Measurements from ENCODE around the gene PARD6G.
A peak's percentile ranks its signal among the peaks of the same experiment; 100 is the strongest.

PARD6G gene

DNA sequence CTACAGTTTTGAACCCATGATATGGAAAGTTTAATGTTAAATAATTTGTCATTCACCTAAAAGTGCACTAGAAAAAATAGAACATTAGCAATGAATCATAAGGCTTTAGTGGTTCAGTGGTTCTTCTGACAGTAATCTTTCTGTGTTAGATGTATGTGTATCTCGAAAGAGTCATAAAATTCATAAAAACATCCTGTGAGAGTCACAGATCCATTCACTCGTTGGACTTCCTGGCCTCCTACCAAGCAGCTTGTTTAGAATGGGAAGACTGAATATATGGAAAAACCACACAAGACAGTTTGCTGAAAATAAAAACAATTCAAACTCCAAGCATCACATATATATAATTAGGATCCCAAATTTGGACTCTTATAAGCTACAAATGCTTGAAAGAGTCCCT, 103.4 kb downstream of the PARD6G start:
- DNase-seq = no peak

DNA sequence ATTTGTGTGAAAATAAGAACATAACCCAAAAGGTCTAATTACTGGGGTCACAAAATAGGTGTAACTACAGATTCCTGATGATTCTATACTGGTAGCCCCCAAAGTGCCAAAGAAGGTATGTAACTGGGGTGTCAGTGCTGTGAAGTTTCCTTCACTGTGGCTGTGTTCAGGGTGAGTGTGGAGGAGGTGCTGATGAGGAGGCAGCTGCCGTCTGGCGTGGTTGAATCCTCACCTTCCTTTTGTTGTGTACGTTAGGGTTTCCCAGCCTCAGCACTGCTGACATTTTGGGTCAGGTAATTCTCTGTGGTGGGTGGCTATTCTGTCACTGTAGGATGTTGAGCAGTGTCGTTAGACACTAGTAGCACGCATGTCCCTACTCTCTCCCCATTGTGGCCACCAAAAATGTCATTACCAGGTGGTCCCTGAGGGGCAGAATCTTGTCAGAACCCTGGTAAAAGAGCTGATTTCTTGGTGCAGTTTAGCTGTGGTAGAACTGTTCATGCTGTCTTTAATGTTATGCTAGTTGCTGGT, 106.8 kb downstream of the PARD6G start:
- no peak for DNase-seq

DNA sequence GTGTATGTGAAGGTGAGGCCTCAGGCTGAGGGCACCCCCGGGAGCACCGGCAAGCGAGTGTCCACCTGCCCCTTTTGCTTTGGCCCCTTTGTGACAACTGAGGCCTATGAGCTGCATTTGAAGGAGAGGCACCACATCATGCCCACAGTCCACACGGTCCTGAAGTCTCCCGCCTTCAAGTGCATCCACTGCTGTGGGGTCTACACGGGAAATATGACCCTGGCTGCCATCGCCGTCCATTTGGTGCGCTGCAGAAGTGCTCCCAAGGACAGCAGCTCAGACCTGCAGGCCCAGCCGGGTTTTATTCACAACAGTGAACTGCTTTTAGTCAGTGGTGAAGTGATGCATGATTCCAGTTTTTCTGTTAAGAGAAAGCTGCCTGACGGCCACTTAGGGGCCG, 109.3 kb downstream of the PARD6G start:
- no peak for DNase-seq

DNA sequence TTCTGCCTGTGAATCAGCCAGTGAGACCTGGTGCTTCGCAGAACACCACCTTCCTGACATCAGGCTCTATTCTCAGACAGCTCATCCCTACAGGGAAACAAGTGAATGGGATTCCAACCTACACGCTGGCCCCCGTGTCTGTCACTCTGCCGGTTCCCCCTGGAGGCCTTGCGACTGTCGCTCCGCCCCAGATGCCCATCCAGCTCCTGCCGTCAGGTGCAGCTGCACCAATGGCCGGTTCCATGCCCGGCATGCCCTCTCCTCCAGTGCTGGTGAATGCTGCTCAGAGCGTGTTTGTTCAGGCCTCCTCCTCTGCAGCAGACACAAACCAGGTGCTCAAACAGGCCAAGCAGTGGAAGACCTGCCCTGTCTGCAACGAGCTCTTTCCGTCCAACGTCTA, 110.2 kb downstream of the PARD6G start:
- DNase-seq = no peak

GRCh38 chr18:80136679-80137078, 110.6 kb downstream of the PARD6G start:
- no peak for DNase-seq

DNA sequence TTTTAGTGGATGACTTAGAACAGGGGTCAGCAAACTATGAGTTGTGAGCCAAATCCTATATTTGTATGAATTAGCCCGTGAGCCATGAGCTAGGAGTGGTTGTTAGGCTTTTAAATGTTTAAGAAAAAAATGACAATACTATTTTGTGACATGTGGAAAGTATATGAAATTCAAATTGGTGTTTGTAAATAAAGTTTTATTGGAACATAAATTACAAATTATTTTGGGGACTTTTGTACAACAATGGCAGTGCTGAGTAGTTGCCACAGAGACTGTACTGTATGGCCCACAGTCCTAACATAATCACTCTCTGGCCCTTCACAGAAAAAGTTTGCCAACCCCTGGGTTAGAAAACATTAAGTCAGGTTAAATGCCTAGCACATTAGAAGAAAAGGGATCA, 112.2 kb downstream of the PARD6G start:
- DNase-seq = no peak

DNA sequence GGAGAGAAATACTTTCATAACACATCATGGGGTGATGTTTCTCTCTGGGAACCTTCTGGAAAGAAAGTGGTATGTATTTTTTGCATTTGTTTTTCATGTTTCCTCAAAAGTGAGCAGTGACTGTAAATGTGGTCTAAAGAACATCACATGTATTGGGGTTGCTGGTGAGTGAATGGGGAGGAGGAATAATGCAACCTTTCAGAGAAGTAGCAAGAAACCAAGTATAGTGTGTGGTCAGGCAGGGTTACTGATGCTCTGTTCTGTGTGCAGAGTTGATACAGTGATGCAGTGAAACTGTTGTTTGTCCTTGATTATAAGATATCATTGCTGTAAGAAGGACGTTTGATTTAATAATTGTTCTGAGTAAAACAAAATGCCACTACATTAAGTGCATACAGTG, 114.2 kb downstream of the PARD6G start:
- DNase-seq = no peak

DNA sequence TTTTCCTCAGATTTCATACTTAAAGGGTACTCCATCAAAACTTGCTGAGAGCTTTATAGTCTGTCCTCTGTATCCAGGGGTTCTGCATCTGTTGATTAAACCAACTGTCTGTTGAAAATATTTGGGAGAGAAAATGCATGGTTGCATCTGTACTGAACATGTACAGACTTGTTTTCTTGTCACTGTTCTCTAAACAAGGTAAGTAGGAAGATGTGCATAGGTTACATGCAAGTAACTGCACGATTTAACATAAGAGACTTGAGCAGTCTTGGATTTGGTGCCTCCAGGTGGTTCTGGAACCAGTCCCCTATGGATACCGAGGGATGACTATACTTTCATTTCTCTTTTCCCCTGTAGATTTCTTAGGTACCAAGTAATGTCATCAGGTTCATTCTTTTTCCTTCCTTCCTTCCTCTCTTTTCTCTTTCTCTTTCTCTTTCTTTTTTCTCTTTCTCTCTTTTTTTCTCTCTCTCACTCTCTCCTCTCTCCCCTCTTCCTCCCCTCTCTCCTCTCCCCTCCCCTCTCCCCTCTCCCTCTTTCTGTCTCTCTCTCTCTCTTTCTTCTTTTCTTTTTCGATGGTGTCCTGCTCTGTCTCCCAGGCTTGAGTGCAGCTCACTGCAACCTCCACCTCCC, 115.0 kb downstream of the PARD6G start:
- DNase-seq = no peak

DNA sequence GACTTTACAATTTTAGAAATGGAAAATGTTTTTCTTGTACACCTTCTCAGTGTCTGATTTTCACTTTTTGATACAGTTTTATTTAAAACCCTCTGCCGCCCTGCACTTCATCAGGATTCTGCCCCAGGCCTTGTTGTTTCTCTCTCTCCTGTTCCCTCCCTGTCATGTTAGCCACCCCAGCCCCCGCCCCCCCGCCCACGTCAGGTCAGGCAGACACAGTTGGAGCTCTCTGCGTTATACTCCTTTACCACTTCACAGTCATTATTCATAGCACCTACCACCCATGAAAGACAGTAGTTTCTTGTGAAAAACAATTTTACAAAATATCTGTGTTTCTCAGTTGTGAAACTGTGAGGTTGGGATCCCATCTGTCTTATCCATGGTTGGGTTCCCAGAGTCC, 116.8 kb downstream of the PARD6G start:
- no peak for DNase-seq

- DNase-seq = no peak
Observed at GRCh38 chr18:80129672-80130367, 117.5 kb downstream of the PARD6G start.

GRCh38 chr18:80127635-80128034, 119.7 kb downstream of the PARD6G start:
- DNase-seq = no peak

DNA sequence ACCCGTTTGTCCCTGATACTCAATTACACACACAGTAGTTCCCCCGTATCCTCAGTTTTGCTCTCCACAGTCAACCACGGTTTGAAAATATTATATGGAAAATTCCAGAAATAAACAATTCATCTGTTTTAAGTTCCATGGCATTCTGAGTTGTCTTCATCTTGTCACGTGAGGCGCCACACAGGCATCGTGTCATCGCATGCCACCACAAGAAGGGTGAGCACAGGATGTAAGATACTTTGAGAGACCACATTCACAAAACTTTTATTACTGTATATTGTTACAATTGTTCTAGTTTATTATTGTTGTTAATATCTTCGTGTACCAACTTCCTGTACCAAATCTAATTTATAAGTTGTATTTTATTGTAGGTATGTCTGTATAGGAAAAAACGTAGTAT, 120.5 kb downstream of the PARD6G start:
- DNase-seq = no peak

DNA sequence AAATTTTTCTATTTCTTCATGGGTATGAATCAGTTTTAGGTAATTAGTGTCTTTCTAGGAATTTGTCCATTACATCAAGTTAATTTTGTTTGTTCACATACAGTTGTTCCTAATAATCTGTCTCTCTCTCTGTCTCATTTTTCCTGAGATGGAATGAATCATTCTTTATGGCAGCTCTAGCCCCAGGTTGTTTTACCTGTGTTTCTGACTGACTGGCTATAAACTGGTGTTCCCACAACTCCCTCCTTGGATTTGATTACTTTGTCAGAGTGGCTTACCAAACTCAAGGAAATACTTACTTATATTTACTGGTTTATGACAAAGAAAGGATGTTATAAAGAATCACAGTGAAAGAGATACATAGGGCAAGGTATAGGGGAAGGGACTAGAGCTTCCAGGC, 123.2 kb downstream of the PARD6G start:
- no peak for DNase-seq

GRCh38 chr18:80120932-80121331, 126.4 kb downstream of the PARD6G start:
- DNase-seq = no peak

DNA sequence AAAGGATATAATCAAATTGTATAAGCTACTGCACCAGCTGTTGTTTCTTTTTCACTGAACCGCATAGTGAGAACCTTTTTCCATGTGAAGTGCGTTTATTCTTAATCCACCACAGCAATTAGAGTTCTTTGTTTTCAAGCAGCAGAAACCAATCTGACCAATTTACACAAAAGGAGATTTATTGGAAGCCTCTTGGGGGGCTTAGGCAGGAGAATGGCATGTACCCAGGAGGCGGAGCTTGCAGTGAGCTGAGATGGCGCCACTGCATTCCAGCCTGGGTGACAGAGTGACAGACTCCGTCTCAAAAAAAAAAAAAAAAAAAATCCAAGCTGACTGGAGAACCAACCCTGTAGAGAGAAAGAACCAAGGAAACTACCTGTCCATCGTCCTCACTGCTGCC, 128.2 kb downstream of the PARD6G start:
- no peak for DNase-seq

DNA sequence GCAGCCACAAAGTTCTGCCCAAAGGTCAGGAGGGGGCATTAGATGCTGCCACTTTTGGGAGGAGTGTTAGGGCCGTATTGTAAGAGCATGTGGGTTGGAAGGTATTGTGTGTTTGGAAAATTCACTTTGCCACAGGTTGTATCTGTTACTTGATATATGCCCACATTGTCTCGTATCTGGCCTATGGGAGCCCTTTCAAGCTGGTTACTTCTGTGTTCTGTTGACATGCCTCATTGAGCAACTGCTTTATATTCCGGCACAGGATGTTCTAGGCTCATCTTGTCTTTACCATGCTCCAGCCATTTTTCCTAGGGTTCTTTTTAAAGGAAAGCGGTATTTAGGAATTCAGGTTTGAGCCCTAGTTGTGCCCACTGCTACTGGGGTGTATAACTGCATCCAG, 132.3 kb downstream of the PARD6G start:
- no peak for DNase-seq

DNA sequence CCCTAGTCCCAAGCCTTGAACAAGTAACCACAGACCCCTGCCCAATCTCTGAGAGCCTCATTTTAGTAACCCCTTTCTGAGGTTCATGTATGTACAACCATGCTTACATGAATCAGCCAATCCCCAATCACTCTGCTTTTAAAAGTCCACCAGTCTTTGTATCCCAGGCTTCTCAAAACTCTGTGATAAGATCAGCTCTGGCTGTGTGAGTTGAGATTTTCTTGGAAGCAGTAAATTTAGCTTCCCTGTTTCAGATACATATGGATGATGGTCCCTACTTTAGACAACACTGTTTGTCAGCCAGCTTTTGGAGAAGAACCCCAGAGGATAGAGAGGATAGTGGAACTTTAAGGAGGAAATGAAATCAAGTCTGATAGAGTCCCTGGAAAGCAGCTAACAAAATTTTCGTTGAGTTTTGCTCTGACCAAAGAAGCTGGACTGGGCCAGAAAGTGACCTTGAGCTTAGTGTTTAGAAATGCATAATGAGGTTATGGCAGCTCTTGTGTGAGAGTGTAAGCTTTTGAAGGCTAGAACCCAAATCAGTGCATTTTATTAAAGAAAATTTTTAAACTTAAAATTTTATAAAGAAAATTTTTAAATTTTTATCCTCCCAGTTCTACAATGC, 134.6 kb downstream of the PARD6G start:
- no peak for DNase-seq

DNA sequence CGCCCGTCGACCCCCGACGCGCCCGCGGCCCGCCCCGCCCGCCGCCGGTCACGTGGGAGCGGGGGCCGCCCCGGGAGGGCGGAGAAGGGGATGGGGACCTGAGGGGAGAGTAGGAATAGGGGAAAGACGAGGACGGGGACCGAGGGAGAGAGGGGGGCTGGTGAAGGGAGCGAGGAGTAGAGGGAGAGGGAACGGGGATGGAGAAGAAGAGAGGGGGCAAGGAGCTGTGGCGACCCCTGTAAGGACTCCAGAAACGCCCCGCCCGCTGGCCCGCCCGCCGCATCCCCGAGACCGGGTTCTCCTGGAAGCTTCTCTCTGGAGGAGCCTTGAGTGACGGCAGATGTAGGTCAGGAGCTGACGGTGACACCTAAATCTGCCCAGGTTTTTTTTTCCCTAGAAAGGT, 137.6 kb downstream of the PARD6G start:
- no peak for DNase-seq

DNA sequence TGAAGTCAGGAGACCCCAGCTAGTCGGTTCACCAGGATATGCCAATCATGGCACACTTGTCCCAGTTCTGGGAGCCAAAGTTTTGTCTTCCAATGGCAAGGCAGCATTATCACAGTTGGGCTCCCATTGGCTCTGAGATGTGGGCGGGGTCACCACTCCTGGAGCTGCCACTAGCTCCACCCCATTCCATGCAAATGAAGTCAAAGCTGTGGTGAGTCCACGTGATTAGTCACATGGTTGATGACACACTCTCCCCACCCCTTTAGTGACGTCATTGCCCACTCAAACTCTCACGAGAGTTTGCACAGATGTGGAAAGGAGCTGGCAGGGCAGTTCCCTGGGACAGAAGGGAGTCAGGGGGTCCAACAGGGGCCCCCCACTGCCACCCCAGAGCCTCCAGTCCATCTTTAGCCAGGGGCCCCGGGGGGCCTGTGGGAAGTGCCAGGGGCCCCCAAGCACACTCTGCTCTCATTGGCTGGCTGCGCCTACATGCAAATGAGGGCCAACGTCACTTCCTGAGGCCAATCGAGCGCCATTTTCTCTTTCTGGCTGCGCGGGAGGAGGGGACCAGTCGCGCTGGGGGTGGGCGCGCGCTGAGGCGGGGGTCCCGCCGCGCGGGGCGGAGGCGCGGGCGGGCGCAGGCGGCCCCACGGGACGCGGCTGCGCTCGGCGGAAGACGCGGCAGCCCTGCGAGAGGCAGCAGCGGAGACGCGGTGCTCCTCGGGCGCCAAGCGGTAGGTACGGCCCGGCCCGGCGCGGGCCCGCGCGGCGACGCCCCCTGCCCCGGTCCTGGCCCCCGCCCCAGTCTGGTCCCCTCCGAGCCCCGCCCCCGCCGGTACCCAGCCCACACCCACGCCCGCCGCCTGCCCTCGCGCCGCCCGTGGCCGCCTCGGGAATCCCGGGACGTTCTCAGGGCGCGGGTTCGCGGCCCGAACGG, 138.3 kb downstream of the PARD6G start, which contains the start of gene ADNP2:
Gene ADNP2 (plus strand): TSS at position 524 of the 937 bp plus-strand sequence. CDS start 8,281 bp downstream, outside the sequence.
- DNase-seq = peak; percentile 92 to 94

DNA sequence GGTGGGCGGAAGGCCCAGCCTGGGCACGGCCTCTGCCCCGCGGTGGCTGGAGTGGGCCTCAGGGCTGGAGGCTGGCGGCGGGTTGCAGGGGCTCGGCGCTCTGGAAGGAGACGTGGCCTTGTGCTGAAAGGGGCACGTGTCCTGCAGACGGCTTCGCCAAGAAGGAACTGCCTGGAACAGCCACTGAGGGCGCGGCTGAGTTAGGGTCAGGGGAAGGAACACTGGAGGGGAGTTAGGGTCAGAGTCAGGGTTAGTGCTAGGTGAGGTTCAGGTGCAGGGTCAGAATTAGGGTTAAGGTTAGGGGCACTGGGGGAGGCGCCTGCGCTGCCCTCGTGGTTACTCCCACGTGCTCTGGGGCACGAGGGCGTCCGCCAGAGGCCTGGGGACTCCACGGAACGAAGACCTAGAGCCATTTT, 139.2 kb downstream of the PARD6G start:
- DNase-seq = no peak

- no peak for DNase-seq
Observed at GRCh38 chr18:80107426-80107825, 139.9 kb downstream of the PARD6G start.
